GM23338 (cell line): ENCODE data around the gene ERC1. TPM values are rescaled to one million over a fixed set of nuclear protein-coding genes. Genes with fewer than 3 reads are reported as not detected.

Experiments used
- ATAC-seq: fragments of 200-7000 bp; cut with Tn5 transposase; 3 replicates; pipeline ENCODE4 v1.9.1; 2020
- DNase-seq: peaks from one replicate; pipeline ENCODE4 v3.0.0-alpha.2; 2015; ENCODE audit warnings: low spot score
- H2AFZ ChIP-seq: fragments of 200-600 bp; sonication (generic); 2 replicates; pipeline ENCODE4 v1.8.0; 2016; ENCODE audit warnings: antibody characterized with exemption, mild to moderate bottlenecking, moderate library complexity
- H3F3A ChIP-seq: fragments of 200-600 bp; sonication (generic); replicated peaks from 2 replicates; pipeline ENCODE4 v1.8.0; 2017; ENCODE audit warnings: antibody characterized with exemption, mixed run types, low read depth
- H3K27ac ChIP-seq: fragments of 200-600 bp; sonication (generic); 2 replicates; pipeline ENCODE4 v1.6.1; 2016; ENCODE audit warnings: low read depth
- H3K27me3 ChIP-seq: fragments of 200-600 bp; sonication (generic); 2 replicates; pipeline ENCODE4 v1.8.0; 2016; ENCODE audit warnings: mild to moderate bottlenecking, mixed run types, moderate library complexity; ENCODE audit not compliant: insufficient read depth
- H3K36me3 ChIP-seq: fragments of 200-600 bp; sonication (generic); 2 replicates; pipeline ENCODE4 v1.8.0; 2016; ENCODE audit warnings: mild to moderate bottlenecking; ENCODE audit not compliant: insufficient read depth
- H3K4me1 ChIP-seq: fragments of 200-600 bp; sonication (generic); 2 replicates; pipeline ENCODE4 v1.8.0; 2016; ENCODE audit warnings: mild to moderate bottlenecking, moderate library complexity; ENCODE audit not compliant: insufficient read depth
- H3K4me2 ChIP-seq: fragments of 200-600 bp; sonication (generic); 2 replicates; pipeline ENCODE4 v1.7.1; 2017; ENCODE audit warnings: mixed run types
- H3K4me3 ChIP-seq: fragments of 200-600 bp; sonication (generic); 2 replicates; pipeline ENCODE4 v1.6.1; 2016; ENCODE audit warnings: mixed run types
- H3K79me2 ChIP-seq: fragments of 200-600 bp; sonication (generic); replicated peaks from 2 replicates; pipeline ENCODE4 v1.8.0; 2017; ENCODE audit warnings: mild to moderate bottlenecking; ENCODE audit not compliant: insufficient read depth
- H3K9me2 ChIP-seq: fragments of 200-600 bp; sonication (generic); 2 replicates; pipeline ENCODE4 v1.8.0; 2017; ENCODE audit not compliant: insufficient read depth
- H4K20me1 ChIP-seq: fragments of 200-600 bp; sonication (generic); replicated peaks from 2 replicates; pipeline ENCODE4 v1.8.0; 2017; ENCODE audit warnings: mild to moderate bottlenecking; ENCODE audit not compliant: insufficient read depth
- H3K27ac Mint-ChIP-seq: 2 replicates; pipeline ENCODE4 v1.8.0; 2020; ENCODE audit warnings: inconsistent platforms, mild to moderate bottlenecking, moderate library complexity, mixed read lengths
- H3K27me3 Mint-ChIP-seq: 3 replicates; pipeline ENCODE4 v1.8.0; 2022; ENCODE audit warnings: low read depth, mild to moderate bottlenecking, moderate library complexity, mixed read lengths, inconsistent platforms; ENCODE audit not compliant: insufficient read depth, poor library complexity
- H3K36me3 Mint-ChIP-seq: 3 replicates; pipeline ENCODE4 v1.8.0; 2021; ENCODE audit warnings: low read depth, mild to moderate bottlenecking, inconsistent platforms, moderate library complexity, mixed read lengths
- H3K4me1 Mint-ChIP-seq: 3 replicates; pipeline ENCODE4 v1.8.0; 2020; ENCODE audit warnings: mild to moderate bottlenecking, inconsistent platforms, mixed read lengths
- H3K4me3 Mint-ChIP-seq: 3 replicates; pipeline ENCODE4 v1.8.0; 2021; ENCODE audit warnings: moderate library complexity, mild to moderate bottlenecking, inconsistent platforms, mixed read lengths
- H3K9me3 Mint-ChIP-seq: 3 replicates; pipeline ENCODE4 v1.8.0; 2020; ENCODE audit warnings: moderate library complexity, mild to moderate bottlenecking, inconsistent platforms, mixed read lengths
- CREB1 ChIP-seq: fragments of 250-450 bp; sonication (Bioruptor Pico); IDR thresholded peaks from 2 replicates; pipeline ENCODE4 v1.5.0; 2020; ENCODE audit warnings: low read depth, mild to moderate bottlenecking, moderate library complexity
- ETS1 ChIP-seq: IDR thresholded peaks from 2 replicates; pipeline ENCODE4 v1.6.1; 2016; ENCODE audit warnings: antibody characterized with exemption
- EZH2phosphoT487 ChIP-seq: fragments of 200-600 bp; sonication (generic); IDR thresholded peaks from one replicate; pipeline ENCODE4 v1.8.1; 2018; ENCODE audit warnings: antibody characterized with exemption; ENCODE audit not compliant: unreplicated experiment
- NANOG ChIP-seq: IDR thresholded peaks from 2 replicates; pipeline ENCODE4 v1.6.1; 2016; ENCODE audit warnings: antibody characterized with exemption, borderline replicate concordance
- POLR2AphosphoS5 ChIP-seq: IDR thresholded peaks from 2 replicates; pipeline ENCODE4 v1.6.1; 2016; ENCODE audit warnings: antibody characterized with exemption, low read depth
- STAT1 ChIP-seq: IDR thresholded peaks from one replicate; pipeline ENCODE4 v1.6.1; 2016; ENCODE audit warnings: antibody characterized with exemption; ENCODE audit not compliant: unreplicated experiment
- ZNF114 ChIP-seq: fragments of 250-450 bp; sonication (Bioruptor Pico); IDR thresholded peaks from 2 replicates; pipeline ENCODE4 v1.5.0; 2020; ENCODE audit warnings: mild to moderate bottlenecking, moderate library complexity
- ZNF331 ChIP-seq: fragments of 250-450 bp; sonication (Bioruptor Pico); IDR thresholded peaks from 2 replicates; pipeline ENCODE4 v1.5.0; 2020; ENCODE audit warnings: low read depth, mild to moderate bottlenecking, moderate library complexity
- ZNF462 ChIP-seq: fragments of 250-450 bp; sonication (Bioruptor Pico); IDR thresholded peaks from 2 replicates; pipeline ENCODE4 v1.5.0; 2020; ENCODE audit warnings: mild to moderate bottlenecking, moderate library complexity
- polyA plus RNA-seq: library from polyadenylated mRNA; unstranded; fragments of >200 nt; fragmentation: Nextera tagmentation; extraction: Ambion mirVana; gene quantifications from 2 replicates; pipeline ENCODE4 v1.2.1, GENCODE V29; 2016
- total RNA-seq: library from RNA; depleted of rRNA; stranded (reverse); fragments of >200 nt; shearing (Covaris generic); gene quantifications from 2 replicates; pipeline ENCODE4 v1.2.3, GENCODE V29; 2014

ERC1 gene
- total and polyA plus RNA-seq, 2 experiments from 2014 or later: 28.1 to 35.3 TPM

- Mint-ChIP-seq H3K27ac (no peak overlapping the region), H3K4me1 (peaks cover 10% of the 10 kb centered on the region; the same call in 2 of the 3 replicates), H3K9me3 (no peaks in the 10 kb centered on the region), H3K27me3 (no peaks in the 10 kb centered on the region), H3K4me3 (no peak overlapping the region), H3K36me3 (no peaks in the 10 kb centered on the region)
- H3K4me2 ChIP-seq: no peak overlapping the region
- H3K4me1 ChIP-seq: peaks cover 6% of the 10 kb centered on the region; the same call in 1 of the 2 replicates
- no peak overlapping the region for H2AFZ ChIP-seq
- no peak overlapping the region for H3K4me3 ChIP-seq
- H3K79me2 ChIP-seq: no peaks in the 10 kb centered on the region
- H3K27ac ChIP-seq: no peak overlapping the region
- H3K36me3 ChIP-seq: no peaks in the 10 kb centered on the region
- no peak for TF ChIP-seq ETS1
- no peak for ATAC-seq
- no peaks in the 10 kb centered on the region for H3K27me3 ChIP-seq
- no peak for DNase-seq
- H3K9me2 ChIP-seq: no peaks in the 10 kb centered on the region
- H3F3A ChIP-seq: no peaks in the 10 kb centered on the region
- H4K20me1 ChIP-seq: no peaks in the 10 kb centered on the region
Observed at GRCh38 chr12:1281683-1282366, 290.8 kb downstream of the ERC1 start.

- no peaks in the 10 kb centered on the region for H3K27me3 Mint-ChIP-seq
- Histone ChIP-seq H3K36me3 (no peaks in the 10 kb centered on the region), H3K27me3 (no peaks in the 10 kb centered on the region), H3K4me2 (no peak overlapping the region), H3K79me2 (no peaks in the 10 kb centered on the region), H2AFZ (no peak overlapping the region), H3K4me1 (peaks cover 6% of the 10 kb centered on the region; the same call in 1 of the 2 replicates), H3K4me3 (no peak overlapping the region), H3K27ac (no peak overlapping the region), H3F3A (no peaks in the 10 kb centered on the region), H4K20me1 (no peaks in the 10 kb centered on the region), H3K9me2 (no peaks in the 10 kb centered on the region)
- H3K4me3 Mint-ChIP-seq: no peak overlapping the region
- no peaks in the 10 kb centered on the region for H3K36me3 Mint-ChIP-seq
- no peak overlapping the region; the same call in 1 of the 2 replicates for H3K27ac Mint-ChIP-seq
- ATAC-seq (no peak), DNase-seq (peak; percentile 14)
- H3K4me1 Mint-ChIP-seq: peaks cover 10% of the 10 kb centered on the region; the same call in 2 of the 3 replicates
- H3K9me3 Mint-ChIP-seq: no peaks in the 10 kb centered on the region
- TF ChIP-seq ZNF114 (CRISPR knock-in tag) (no peak), ETS1 (no peak), STAT1 (no peak), EZH2phosphoT487 (no peak), CREB1 (CRISPR knock-in tag) (no peak), ZNF331 (no peak), NANOG (no peak), POLR2AphosphoS5 (no peak), ZNF462 (CRISPR knock-in tag) (no peak)
Observed at GRCh38 chr12:1282670-1283315, 291.8 kb downstream of the ERC1 start.
